HG02588 (cell line): Measurements from ENCODE around the gene C11orf21.
"Not testable (repeated sequence)": the region's sequence is repeated elsewhere in the genome, so short reads cannot be mapped to it uniquely, and the experiment has no call there.

ENCODE experiments used
- ATAC-seq: cut with Tn5 transposase; IDR thresholded peaks from one replicate; pipeline ENCODE4 v1.9.1; 2021; ENCODE audit warnings: mild to moderate bottlenecking, moderate library complexity; ENCODE audit not compliant: unreplicated experiment

Gene C11orf21

DNA sequence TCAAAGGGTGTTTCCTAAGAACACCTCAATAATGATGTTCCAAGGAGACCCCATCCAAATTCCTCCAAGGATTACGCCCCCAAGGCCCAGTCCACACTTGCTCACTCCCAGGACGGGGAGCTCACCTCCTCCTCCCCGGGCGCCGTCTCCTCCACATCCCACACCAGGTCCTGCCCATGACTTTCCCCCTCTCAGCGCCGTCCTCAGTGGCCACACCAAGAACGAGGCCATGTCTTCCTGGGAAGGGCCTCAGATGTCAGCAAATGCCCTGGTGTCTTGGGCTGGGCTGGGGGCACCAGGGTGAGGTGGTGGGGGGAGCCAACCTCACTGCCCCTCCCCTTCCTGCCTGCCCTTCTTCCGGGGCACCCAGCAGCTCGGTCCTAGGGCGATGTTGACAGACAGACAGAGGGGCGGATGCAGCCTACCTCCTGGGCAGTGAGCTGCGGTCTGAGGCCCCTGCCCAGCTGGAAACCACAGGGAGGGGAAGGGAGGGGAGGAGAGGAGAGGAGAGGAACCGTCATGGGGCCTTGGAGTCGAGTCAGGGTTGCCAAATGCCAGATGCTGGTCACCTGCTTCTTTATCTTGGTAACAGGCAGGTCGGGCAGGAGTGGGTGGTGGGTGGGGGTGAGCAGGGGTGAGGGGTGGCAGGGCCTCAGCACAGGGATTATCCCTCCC is at the start of gene C11orf21, which contains the start of gene TSPAN32:
Gene C11orf21, minus strand, starts transcription at position 288 of the 675 bp plus-strand sequence. Its CDS starts 110 bp downstream, at position 178.
Gene TSPAN32, plus strand, starts transcription at position 383 of the 675 bp plus-strand sequence. Its CDS starts 137 bp downstream, at position 520.
- no peak for ATAC-seq

DNA sequence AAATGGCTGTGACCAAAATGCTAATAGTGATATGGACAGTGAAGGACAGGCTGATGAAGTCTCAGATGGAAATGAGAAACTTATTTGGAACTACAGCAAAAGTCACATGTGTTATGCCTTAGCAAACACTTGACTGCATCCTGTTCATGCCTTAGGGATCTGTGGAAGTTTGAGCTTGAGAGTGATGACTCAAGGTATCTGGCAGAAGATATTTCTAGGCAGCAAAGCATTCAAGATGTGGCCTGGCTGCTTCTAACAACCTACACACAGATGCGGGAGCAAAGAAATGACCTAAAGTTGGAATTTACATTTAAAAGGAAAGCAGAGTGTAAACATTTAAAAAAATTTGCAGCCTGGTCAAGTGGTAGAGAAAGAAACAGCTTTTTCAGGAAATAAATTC is 47.3 kb upstream of the C11orf21 start:
- ATAC-seq, result no peak

DNA sequence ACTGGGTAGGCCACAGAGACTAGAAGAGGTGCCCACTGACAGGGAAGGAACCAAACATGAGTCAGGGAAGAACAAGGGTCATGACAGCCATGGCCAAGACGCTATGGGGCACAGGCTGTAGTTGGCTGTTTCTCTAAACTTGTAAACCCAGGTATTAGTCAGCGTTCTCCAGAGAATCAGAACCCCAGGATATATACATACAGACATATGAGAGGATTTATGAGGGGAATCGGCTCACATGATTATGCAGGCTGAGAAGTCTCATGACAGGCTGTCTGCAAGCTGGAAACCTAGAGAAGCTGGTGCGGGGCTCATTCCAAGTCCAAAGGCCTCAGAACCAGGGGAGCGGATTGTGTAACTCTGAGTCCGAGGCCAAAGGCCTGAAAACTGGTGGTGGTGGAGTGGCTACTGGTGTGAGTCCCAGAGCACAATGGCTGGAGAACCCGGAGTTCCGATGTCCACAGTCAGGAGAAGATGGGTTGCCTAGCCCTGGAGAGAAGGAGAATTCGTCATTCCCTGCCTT is 45.7 kb upstream of the C11orf21 start:
- no peak for ATAC-seq

DNA sequence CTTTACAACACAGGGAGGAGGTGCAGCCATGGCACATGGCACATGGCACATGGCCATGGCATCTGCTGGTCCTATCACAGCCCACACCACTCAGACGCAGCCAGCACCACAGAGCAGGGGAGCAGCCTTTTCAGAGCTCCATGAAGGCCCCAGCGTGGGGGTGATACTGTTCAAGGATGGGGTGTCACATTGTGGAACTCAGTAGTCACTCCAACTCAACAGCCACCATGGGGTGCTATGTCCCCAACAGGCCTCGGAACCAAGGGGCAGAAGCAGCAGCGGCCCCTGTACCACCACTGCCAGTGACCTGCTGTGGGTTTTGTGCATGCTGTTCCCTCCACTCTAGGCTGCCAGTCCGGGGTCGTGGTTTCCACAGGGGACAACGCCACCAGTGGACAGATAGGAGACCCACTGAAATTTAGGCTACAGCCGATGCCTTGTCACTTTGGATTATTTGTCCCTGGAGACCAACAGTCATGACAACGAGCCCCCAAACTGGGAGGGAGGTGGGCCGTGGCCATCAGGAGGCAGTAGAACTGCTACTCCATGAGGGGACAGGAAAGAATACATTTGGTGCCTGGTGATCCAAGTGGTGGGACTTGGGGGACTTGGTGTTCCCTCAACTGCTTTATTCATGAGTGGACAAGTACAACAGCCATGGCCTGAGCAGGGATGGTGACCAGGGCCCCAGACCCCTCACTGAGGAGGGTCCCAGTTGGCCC is 45.0 kb upstream of the C11orf21 start:
- ATAC-seq, result no peak

DNA sequence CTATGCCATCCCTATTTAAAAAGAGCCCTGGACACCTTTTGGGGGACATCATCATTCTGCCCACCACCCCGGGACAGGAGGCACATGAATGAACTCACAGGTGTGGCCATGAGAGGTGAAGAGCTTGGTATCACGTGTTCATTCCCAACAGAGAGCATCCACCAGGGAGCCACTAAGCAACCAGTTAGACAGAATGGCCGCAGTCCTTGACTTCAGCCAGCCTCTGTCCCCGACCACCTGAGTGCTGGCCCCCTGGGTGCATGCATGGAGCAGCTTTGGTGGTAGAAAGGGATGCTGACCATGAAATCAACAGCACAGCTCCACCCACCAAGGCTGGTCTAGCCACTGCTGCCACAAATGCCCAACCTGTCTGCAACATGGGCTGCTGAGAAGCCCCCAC is 44.3 kb upstream of the C11orf21 start:
- no peak for ATAC-seq

DNA sequence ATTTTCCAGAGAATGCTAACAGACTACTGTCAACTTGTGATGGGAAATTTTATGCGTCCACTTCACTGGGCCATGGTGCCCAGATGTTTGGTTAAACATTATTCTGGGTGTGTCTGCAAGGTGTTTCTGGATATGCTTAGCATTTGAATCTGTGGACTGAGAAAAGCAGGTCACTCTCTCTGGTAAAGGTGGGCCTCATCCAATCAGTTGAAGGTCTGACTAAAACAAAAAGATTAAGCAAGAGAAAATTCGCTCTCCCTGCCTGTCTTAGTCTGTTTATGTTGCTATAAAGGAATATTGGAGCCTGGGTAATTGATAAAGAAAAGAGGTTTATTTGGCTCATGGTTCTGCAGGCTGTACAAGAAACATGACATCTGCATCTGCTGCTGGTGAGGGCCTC is 43.3 kb upstream of the C11orf21 start:
- ATAC-seq, result no peak

DNA sequence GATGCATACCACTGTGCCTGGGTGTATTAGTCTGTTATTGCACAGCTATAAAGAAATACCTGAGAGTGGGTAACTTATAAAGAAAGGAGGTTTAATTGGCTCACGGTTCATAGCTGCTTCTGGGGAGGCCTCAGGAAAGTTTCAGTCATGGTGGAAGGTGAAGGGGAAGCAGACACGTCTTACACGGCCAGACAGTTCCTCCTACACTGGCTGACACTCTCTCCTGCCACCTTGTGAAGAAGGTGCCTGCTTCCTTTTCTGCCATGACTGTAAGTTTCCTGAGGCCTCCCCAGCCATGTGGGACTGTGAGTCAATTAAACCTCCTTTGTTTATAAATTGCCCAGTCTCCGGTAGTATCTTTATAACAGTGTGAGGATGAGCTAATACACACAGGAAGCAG is 41.8 kb upstream of the C11orf21 start:
- no peak for ATAC-seq

DNA sequence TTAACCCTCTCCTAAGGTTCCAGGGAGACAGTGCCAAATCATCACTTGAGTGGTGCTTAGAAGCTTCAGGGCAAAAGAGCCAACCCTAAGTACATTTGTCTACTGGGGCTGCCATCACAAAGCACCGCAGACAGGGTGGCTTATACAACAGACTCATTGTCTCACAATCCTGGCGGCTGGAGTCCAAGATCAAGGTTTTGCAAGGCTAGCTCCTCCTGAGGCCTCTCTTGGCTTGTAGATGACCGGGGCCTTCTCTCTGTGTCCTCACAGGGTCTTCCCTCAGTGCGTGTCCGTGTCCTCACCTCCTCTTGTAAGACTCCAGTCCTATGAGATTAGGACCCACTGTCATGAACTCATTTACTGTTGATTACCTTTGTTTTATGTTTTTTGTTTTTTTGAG is 41.3 kb upstream of the C11orf21 start:
- ATAC-seq, result no peak

DNA sequence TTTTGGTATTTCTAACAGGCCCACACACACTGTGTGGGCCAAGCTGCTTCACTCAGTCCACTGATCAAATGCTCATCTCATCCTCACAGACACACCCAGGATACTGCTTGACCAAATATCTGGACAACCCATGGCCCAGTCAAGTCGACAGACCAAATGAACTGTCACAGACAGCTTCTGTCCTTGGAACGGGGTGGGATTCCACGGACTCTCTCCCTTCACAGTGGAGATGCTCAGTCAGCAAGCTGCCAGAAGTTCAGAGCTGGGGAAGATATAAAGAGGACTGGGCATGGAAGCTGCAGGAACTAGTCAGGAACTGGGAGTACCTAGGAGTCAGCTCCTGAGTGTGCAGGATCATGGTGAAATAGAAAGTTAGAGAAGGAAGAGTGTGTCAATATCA is 40.8 kb upstream of the C11orf21 start:
- ATAC-seq, result no peak

DNA sequence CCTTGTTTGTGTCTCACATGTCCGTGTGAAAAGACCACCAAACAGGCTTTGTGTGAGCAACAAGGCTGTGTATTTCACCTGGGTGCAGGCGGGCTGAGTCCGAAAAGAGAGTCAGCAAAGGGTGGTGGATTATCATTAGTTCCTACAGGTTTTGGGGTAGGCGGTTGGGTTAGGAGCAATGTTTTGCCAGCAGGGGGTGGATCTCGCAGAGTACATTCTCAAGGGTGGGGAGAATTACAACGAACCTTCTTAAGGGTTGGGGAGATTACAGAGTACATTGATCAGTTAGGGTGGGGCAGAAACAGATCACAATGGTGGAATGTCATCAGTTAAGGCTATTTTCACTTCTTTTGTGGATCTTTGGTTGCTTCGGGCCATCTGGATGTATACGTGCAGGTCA is 37.0 kb upstream of the C11orf21 start:
- not testable (repeated sequence) for ATAC-seq

DNA sequence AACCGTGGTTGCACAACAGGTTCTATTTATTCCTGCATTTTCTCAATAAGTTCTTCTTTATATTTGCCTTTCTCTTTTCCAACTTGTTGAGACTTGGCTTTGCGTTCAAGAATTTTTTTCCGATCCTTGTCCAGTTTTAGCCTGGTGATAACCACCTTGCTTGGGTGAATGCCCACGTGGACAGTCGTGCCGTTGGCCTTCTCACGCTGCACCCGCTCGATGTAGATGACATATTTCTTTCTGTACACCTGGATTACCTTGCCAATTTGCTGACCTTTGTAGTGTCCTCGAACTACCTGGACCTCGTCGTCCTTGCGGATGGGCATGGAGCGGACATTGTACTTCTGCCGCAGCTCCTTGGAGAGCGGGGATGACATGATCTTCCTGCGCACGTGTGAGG is 33.6 kb upstream of the C11orf21 start:
- not testable (repeated sequence) for ATAC-seq

DNA sequence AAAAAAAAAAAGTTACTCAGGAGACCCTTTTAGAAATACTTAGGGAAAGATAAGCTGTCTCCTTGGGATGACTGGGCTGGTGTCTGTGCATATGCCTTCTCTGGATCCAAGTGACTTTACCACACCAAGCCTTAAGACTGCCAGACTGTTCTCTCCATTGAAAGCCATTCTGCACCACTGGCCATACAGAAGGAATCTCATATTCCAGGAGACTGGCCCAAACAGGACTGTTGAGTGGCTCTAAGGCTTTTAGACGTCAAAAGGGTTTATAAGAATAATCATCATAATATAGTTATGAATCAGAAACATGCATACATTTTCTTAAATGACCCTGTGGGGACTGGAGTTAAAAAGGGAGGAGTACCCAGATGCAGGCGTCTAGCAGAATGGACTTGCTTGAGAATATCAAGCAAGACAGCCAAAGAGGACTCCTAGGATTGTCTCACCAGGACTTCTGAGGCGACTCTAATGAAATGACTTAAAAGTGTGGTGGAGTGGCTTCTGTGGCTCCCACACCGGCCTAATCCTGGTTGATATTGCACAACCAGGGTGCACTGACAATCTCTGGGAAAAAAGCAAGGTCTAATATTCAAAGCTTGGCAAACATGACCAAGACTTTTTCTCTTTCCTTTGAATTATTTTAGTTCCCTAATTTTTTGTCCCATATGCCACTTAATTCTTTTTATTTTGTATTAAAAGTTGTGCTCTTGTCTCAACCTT is 31.9 kb upstream of the C11orf21 start:
- not testable (repeated sequence) for ATAC-seq

DNA sequence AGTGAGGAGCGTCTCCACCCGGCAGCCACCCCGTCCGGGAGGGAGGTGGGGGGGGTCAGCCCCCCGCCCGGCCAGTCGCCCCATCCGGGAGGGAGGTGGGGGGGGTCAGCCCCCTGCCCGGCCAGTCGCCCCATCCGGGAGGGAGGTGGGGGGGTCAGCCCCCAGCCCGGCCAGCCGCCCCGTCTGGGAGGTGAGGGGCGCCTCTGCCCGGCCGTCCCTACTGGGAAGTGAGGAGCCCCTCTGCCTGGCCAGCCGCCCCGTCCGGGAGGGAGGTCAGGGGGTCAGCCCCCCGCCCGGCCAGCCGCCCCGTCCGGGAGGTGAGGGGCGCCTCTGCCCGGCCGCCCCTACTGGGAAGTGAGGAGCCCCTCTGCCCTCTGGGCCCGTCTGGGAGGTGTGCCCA is 30.9 kb upstream of the C11orf21 start:
- not testable (repeated sequence) for ATAC-seq

DNA sequence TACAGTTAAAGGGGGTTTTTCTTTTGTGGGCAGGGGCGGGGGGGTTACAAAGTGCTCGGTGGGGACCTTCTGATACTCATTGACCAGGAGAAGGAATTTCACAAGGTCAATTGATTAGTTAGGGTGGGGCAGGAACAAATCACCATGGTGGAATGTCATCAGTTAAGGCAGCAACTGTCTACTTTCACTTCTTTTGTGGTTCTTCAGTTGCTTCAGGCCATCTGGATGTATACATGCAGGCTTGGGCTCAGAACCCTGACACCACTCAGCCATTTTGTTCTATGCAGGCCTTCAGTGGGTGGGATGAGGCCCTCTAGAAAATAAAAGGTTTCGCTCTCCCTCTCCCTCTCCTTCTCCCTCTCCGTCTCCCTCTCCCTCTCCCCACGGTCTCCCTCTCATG is 29.7 kb upstream of the C11orf21 start:
- no peak for ATAC-seq

DNA sequence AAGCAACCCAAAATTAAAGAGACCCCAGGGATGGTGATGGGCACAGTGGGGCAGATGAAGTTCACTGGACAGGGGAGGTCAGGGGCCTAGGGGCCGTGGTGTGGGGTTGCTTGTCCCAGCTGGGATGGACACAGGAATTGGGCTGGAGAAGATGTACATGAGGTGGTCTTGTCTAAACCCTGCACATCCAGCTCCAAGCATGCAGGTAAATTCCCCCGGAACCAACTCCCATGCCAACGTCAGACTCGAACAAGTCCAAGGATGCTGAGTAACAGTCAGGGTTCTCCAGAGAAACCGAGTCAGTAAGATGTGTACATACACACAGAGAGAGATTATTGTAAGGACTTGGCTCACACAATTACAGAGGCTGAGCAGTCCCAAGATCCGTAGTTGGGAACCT is 29.0 kb upstream of the C11orf21 start:
- no peak for ATAC-seq

DNA sequence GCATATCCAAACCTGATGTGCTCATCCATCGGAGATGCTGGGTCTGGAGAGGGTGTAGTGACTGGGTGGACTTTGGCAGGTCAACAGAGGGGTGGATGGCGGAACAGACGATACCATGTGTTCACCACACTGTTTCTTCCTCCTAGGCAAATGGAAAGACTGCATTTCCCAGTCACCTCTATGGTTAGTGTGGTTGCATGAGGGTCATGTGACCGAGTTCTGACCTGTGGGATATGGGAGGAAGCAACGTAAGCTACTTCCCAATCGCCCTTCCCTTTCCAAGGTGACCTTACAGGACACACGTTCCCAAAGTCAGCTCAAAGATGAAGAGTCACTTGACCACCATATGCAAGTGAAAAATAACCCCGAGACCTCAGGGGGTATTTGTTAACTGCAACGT is 27.8 kb upstream of the C11orf21 start:
- no peak for ATAC-seq

DNA sequence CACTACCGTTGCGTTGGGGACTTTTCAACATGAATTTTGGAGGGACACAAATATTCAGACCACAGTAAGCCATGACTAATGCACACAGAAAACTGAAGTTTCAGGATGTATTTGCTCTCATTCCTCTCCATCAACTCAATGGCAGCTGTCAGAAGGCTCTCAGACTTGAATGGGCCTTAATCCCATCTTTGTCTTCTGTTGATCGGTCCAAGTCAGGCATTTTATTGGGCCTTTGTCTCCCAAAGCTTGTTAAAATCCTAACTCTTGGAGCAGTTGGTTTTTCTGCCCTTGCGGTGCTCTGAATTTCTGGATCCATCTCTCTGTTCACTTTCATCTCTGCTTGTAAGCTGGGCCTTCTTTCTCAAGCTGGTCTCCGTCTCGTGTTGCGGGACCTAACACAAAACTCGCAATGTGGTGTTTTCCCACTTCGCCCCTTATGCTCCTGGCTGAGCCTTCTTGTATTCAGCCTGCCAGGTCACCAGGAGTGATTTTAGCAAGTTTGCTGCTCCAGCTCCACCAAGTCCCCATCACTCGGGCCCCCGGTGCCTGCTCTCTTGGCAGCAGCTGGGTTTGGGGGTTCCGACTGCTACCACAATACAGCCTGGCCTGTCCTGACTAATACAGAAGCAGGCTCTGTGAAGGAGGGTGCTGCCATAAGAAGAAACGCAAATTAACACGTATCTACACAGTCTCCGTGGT is 27.1 kb upstream of the C11orf21 start:
- no peak for ATAC-seq

DNA sequence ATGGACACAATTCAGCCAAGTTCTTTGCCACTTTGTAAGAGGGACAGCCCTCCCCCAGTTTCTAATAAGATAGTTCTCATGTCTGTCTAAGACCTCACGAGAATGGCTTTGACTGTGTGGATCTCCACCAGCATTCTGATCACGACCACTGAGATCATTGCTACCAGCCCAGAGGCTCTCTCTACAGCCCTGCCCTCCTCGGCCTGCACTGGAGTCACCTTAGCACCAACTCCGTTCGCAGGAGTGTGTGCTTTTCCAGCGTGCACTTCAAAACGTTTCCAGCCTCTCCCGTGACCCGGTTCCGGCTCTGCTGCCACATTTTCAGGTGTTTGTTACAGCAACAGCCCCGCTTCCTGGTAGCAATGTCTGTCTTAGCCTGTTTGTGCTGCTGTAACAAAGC is 26.3 kb upstream of the C11orf21 start:
- no peak for ATAC-seq

DNA sequence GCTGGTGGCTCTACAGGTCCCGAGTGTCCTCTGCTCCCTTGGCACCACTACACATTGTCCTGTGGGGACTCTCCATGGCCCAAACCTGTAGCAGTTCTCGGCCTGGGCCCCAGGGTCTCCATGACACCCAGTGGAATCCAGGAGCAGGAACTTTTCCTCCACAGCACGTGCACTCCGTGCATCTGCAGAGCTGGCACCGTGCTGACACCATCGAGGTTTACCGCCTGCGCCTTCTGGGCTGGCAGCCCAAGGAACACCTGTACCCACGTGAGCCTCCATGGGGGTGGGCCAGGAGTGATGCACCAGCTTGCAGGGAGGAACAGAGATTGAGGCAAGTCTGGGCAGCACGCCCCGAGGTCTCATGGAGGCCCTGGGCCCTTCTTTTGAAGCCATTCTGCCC is 25.3 kb upstream of the C11orf21 start:
- no peak for ATAC-seq

DNA sequence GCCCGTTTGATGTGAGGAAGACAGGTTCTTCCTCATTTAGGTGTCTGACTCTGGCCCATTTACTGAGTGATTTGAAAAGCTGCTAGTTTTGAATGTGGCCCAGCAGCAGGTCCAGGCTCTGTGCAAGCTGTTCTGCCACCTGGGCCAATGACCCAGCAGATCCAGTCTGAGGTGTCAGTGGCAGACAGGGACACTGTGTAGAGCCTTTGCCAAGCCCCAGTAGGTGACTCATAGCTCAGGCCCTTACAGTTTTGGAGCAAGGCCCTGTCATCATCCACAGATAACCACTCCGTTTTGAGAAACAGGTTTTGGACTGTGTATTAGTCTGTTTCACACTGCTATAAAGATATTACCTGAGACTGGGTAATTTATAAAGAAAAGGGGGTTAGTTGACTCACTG is 24.0 kb upstream of the C11orf21 start:
- no peak for ATAC-seq

DNA sequence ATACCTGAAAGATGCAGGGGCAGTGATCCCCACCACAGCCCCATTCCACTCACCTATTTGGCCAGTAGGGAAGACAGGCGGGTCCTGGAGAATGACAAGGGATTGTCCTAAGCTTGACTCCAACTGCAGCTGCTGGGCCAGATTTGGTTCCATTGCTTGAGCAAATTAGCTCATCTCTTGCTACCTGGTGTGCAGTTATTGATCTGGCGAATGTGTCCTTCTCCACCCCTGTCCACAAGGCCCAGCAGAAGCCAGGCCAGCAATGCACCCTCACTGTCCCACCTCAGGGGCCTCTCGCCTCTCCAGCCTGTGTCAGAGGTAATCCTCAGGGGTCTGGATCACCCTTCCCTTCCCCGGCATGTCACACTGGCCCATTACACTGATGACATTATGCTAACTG is 23.4 kb upstream of the C11orf21 start:
- no peak for ATAC-seq
